Chondrocyte (in vitro differentiated cells): Measurements from ENCODE around the gene ASIC1. TPM values are rescaled to one million over a fixed set of nuclear protein-coding genes. Genes with fewer than 3 reads are reported as not detected.

Experiments used
- DNase-seq: peaks from one replicate; pipeline ENCODE4 v3.0.0; 2021; ENCODE audit warnings: mixed read lengths, low spot score
- H3K27ac Mint-ChIP-seq: one replicate; pipeline ENCODE4 v1.8.0; 2021; ENCODE audit warnings: mild to moderate bottlenecking, moderate library complexity, mixed read lengths; ENCODE audit not compliant: unreplicated experiment
- H3K27me3 Mint-ChIP-seq: 2 replicates; pipeline ENCODE4 v1.8.0; 2021; ENCODE audit warnings: low read depth, mixed read lengths
- H3K36me3 Mint-ChIP-seq: 2 replicates; pipeline ENCODE4 v1.8.0; 2021; ENCODE audit warnings: low read depth, mixed read lengths
- H3K4me1 Mint-ChIP-seq: 2 replicates; pipeline ENCODE4 v1.8.0; 2021; ENCODE audit warnings: low read depth, mild to moderate bottlenecking, mixed read lengths
- H3K4me3 Mint-ChIP-seq: one replicate; pipeline ENCODE4 v1.8.0; 2021; ENCODE audit warnings: mild to moderate bottlenecking, moderate library complexity, mixed read lengths; ENCODE audit not compliant: unreplicated experiment
- H3K9me3 Mint-ChIP-seq: 2 replicates; pipeline ENCODE4 v1.8.0; 2021; ENCODE audit warnings: low read depth, mixed read lengths
- total RNA-seq: library from RNA; stranded (reverse); gene quantifications from 3 replicates; pipeline ENCODE4 v1.2.1, GENCODE V29; 2021
- TF ChIP-seq, protein P1 (sequence below): fragments of 200-600 bp; sonication (generic); IDR thresholded peaks from 2 replicates; pipeline ENCODE4 v1.5.0; 2021; ENCODE audit warnings: antibody characterized with exemption, mild to moderate bottlenecking, moderate library complexity

Gene ASIC1
- total RNA-seq, 1 donor from 2014 or later = 3.9 TPM

DNA sequence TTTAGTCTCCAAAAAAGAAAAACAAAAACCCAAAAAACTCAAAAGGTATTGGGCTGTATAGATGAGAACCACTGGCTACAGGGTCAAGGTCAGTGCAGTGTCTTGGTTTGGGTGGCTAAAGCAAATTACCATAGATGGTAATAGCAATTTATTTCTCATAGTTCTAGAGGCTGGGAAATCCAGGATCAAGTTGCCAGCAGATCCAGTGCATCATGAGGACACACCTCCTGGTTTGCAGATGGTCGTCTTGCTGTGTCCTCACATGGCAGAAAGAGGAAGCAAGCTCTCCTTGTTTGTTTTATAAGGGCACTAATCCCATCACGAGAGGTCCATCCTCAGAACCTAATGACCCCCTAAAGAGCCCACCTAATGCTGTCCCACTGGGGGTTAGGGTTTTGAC, 65.8 kb downstream of the ASIC1 start:
- Mint-ChIP-seq H3K4me3 (no peak overlapping the region), H3K9me3 (no peaks in the 10 kb centered on the region)
- DNase-seq = no peak

GRCh38 chr12:50127546-50127945, 70.2 kb downstream of the ASIC1 start:
- DNase-seq = no peak
- H3K4me3 Mint-ChIP-seq = no peak overlapping the region
- H3K27me3 Mint-ChIP-seq = no peaks in the 10 kb centered on the region
- no peak overlapping the region for H3K27ac Mint-ChIP-seq
- H3K36me3 Mint-ChIP-seq = peaks cover 20% of the 10 kb centered on the region
- TF ChIP-seq, protein P1, sequence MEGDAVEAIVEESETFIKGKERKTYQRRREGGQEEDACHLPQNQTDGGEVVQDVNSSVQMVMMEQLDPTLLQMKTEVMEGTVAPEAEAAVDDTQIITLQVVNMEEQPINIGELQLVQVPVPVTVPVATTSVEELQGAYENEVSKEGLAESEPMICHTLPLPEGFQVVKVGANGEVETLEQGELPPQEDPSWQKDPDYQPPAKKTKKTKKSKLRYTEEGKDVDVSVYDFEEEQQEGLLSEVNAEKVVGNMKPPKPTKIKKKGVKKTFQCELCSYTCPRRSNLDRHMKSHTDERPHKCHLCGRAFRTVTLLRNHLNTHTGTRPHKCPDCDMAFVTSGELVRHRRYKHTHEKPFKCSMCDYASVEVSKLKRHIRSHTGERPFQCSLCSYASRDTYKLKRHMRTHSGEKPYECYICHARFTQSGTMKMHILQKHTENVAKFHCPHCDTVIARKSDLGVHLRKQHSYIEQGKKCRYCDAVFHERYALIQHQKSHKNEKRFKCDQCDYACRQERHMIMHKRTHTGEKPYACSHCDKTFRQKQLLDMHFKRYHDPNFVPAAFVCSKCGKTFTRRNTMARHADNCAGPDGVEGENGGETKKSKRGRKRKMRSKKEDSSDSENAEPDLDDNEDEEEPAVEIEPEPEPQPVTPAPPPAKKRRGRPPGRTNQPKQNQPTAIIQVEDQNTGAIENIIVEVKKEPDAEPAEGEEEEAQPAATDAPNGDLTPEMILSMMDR = no peak
- peaks cover 11% of the 10 kb centered on the region for H3K4me1 Mint-ChIP-seq
- H3K9me3 Mint-ChIP-seq = no peaks in the 10 kb centered on the region

More for the DNA sequence above, 65.8 kb downstream of the ASIC1 start:
- H3K4me1 Mint-ChIP-seq = peaks cover 11% of the 10 kb centered on the region
- H3K27me3 Mint-ChIP-seq = no peaks in the 10 kb centered on the region
- no peak overlapping the region for H3K27ac Mint-ChIP-seq
- TF ChIP-seq, protein P1 = no peak
- peaks cover 14% of the 10 kb centered on the region for H3K36me3 Mint-ChIP-seq

GRCh38 chr12:50129290-50129689, 71.9 kb downstream of the ASIC1 start:
- H3K9me3 Mint-ChIP-seq = no peaks in the 10 kb centered on the region
- H3K4me1 Mint-ChIP-seq = peaks cover 14% of the 10 kb centered on the region
- no peak overlapping the region for H3K4me3 Mint-ChIP-seq
- H3K36me3 Mint-ChIP-seq = peaks cover 26% of the 10 kb centered on the region
- no peak for DNase-seq
- H3K27me3 Mint-ChIP-seq = no peaks in the 10 kb centered on the region
- TF ChIP-seq, protein P1 = no peak
- H3K27ac Mint-ChIP-seq = no peak overlapping the region

- H3K27ac Mint-ChIP-seq = peak overlapping the region; percentile 29
- peaks cover 31% of the 10 kb centered on the region for H3K36me3 Mint-ChIP-seq
- no peaks in the 10 kb centered on the region for H3K9me3 Mint-ChIP-seq
- peaks cover 12% of the 10 kb centered on the region for H3K4me1 Mint-ChIP-seq
- H3K27me3 Mint-ChIP-seq = no peaks in the 10 kb centered on the region
- TF ChIP-seq, protein P1 = peak; percentile 83
- no peak overlapping the region for H3K4me3 Mint-ChIP-seq
- no peak for DNase-seq
Measured at GRCh38 chr12:50132505-50133135, 75.2 kb downstream of the ASIC1 start.

Other genes with a start within 250 kb of the ASIC1 start
- gene NCKAP5L, start 229.2 kb upstream of the ASIC1 start, total RNA-seq = 36.3 to 47.6 TPM (median 46.0 TPM) in 3 replicates
- gene BCDIN3D, start 214.5 kb upstream of the ASIC1 start, total RNA-seq = 3.1 to 3.3 TPM (median 3.3 TPM) in 3 replicates
- 0.47 to 1.3 TPM (median 0.74 TPM) in 3 replicates for gene FAIM2, start 153.7 kb upstream of the ASIC1 start, total RNA-seq
- not detected in 3 replicates for gene AQP2, start 106.9 kb upstream of the ASIC1 start, total RNA-seq
- 0.20 TPM in 1 of 3 replicates, not detected in the others for gene AQP5, start 95.7 kb upstream of the ASIC1 start, total RNA-seq
- not detected in 3 replicates for gene AQP6, start 84.6 kb upstream of the ASIC1 start, total RNA-seq
- gene RACGAP1, start 32.1 kb upstream of the ASIC1 start, total RNA-seq = 25.7 to 31.0 TPM (median 28.4 TPM) in 3 replicates
- 50.8 to 55.7 TPM (median 52.0 TPM) in 3 replicates for gene SMARCD1, start 27.7 kb downstream of the ASIC1 start, total RNA-seq
- 0.46 TPM in 1 of 3 replicates, not detected in the others for gene GPD1, start 46.4 kb downstream of the ASIC1 start, total RNA-seq
- gene COX14, start 54.6 kb downstream of the ASIC1 start, total RNA-seq = 37.8 to 53.1 TPM (median 44.7 TPM) in 3 replicates
- gene CERS5, start 109.8 kb downstream of the ASIC1 start, total RNA-seq = 77.2 to 81.3 TPM (median 80.9 TPM) in 3 replicates
- 90.3 to 120 TPM (median 114 TPM) in 3 replicates for gene LIMA1, start 225.9 kb downstream of the ASIC1 start, total RNA-seq